Measurements from ENCODE around the gene NUBP2.

The NUBP2 gene

DNA sequence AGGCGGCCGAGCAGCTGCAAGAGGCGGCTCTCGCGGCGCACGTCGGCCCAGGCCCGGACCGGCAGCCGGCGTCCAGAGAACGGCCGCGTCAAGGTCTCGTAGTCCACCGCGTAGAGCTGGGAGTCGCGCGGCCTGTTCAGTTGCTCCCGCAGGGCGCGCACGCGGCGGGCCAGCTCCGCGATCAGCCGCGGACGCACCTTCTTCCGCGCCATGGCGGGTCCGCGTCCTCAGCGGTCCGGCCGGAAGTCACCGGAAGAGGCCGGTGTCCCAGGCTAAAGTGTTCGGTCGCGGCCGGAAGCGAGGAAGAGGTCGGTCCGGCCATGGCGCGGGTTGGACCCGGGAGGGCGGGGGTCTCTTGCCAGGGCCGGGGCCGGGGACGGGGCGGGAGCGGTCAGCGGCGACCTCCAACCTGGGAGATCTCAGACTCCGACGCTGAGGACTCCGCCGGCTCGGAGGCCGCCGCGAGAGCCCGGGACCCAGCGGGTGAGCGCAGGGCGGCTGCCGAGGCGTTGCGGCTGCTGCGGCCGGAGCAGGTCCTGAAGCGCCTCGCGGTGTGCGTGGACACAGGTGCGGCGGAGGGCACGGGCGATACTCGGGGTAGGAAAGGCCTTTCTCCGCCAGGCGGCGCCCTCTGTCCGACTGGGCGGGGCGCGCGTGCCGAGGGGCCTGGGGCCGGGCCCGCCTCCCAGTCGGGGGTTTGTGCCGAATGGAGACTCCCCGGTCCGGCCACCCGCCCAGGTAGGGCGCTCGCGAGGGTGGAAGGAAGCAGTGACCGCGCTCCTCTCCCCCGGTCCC lies 9.7 kb upstream of the NUBP2 start, which contains the start of gene MRPS34:
MRPS34 (minus strand) TSS at position 227 of the 795 bp plus-strand sequence; CDS start at position 212, 15 bp downstream.
- DNase-seq, result peak; percentile 76

GRCh38 chr16:1773703-1774447 lies 8.9 kb upstream of the NUBP2 start:
- no peak for DNase-seq

GRCh38 chr16:1774448-1774780 lies 8.3 kb upstream of the NUBP2 start:
- DNase-seq, result no peak

GRCh38 chr16:1775006-1775845 lies 7.5 kb upstream of the NUBP2 start:
- DNase-seq, result no peak

DNA sequence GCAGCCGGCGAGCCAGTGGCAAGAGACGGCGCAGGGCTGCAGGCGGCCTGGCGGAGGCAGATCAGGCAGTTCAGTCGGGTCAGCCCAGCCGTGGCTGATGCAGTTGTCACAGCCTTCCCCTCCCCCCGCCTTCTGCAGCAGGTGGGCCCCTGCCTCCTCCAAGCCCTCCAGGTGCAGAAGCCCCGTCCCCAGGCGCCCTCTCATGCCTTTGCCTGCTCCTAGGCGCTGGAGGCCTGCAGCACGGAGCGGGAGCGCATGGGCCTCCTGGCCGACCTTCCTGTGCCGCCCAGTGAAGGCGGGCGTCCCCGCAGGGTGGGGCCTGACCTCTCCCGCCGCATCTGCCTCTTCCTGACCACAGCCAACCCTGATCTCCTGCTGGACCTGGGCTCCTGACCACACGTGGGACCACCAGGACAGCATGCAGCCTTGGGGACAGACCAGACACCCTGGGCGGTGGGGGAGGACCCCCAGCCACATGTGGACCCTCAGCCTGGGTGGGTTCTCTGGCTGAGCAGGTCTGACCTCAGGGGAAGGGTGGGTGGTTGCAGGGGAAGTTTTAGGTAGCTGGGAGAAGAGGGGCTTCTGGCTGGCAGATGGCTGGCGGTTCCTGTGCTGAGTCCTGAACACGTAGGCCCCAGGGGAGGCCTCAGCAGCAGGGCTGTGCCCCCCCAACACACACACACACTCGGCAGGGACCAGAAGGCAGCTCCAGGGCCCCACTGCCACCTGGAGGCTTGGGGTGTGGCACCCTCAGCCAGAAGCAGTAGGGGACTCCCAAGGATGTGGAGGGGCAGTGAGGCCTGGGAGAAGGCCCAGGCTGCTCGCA lies 6.7 kb upstream of the NUBP2 start:
- DNase-seq, result no peak

GRCh38 chr16:1776672-1776955 lies 6.1 kb upstream of the NUBP2 start:
- DNase-seq, result no peak

- no peak for DNase-seq
These were observed 5.8 kb upstream of the NUBP2 start for GRCh38 chr16:1776991-1777374.

DNA sequence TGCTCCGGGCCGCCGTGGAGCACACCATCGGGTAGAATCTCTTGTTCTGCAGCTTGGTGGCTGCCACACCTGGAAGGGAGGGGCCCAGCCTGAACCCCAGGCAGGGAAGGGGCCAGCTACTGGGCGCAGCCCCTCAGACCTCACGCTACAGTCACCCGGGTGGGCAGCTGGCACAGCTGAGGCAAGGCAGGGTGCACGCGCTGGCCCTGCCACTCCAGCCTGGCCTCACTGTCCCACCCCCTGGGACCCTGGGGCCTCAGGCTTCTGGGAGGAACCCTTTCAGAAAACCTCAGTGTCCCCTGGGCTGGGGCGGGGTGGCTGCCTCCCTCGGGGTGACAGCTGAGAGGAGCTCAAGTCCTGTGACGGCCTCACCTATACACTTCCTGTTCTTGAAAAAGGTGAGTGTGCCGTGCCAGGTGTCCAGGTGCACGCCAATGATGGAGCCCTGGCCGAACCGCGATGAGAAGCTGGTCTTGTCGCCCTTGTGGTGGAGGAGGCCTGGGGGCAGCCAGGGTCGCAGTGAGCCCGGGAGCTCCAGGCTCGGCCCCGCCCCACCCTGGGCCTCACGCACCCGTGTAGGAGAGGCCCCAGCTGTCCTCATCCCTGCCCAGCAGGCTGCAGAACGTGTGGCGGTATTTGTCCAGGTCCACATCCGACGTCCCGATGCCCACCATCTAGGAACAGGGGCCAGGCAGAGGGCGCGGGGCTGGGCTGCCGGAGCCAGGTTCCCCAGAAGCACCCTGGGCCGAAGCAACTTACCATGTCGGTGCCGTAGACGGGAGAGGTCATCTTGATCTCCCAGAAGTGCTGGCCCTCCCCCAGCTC lies 5.2 kb upstream of the NUBP2 start:
- no peak for DNase-seq

DNA sequence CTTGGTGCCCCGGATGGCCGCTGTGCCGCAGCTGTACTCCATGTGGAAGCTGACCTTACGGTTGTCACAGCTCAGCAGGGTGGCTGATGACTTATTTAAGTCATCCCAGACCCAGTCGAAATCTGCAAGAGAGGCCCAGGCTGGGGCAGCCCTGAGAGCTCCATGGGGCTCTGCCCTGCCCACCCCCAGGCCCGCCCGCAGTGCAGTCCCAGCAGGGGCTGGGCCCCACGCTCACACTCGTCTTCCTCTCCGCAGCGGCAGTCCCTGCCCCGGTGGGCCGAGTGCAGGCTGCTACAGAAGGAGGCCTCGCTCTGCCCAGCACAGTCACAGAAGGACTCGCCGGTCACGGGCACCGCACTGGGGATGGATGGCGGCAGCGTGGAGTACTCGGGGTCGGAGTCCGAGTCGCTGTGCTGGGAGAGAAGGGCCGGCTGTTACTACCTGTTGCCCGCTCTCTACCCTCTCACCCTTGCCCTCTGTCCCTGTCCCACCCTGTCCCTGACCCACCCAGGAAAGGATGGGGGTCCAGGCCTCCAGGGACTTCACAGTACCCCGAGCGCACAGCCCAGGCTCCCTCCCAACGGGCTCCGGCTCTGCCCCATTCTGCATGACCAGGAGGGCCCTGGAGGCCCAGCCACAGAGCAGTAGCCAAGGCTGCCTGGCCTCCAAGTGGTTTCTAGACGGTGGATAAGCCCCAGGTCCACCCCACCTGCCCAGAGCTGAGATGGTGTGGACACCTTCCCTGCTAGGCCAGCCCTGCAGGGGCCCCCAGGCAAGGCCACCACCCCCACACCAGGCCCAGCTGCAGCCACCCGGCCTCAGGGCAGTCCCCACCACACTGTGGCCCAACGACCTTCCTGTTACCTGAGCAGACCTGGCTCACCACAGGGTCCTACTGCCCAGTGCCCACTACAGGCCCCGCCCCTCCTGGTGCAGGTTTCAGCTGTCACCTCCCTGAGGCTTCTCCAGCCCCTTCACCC lies 4.3 kb upstream of the NUBP2 start:
- DNase-seq, result no peak

DNA sequence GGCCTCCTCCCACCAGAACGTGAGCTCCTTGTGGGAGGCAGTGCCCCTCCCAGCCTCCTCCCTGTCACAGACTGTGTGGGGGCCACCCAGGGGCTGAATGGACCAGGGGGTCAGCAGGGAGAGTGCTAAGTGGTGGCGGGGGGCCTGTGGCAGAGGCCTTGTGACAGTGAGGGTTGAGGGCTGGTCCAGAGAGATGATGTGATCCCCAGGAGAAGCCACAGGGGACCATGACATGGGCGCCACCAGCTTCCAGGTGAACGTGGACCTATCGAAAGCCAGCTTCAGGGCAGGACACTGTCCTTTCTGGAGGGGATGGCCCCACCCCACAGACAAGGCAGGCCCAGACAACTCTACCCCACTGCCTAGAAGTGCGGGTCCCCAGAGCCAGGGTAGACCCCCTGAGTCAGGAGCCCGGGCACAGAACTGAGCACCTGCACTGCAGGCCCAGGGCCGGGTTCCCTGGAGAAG lies 3.5 kb upstream of the NUBP2 start:
- DNase-seq, result no peak

- DNase-seq, result no peak
These were observed 2.8 kb upstream of the NUBP2 start for GRCh38 chr16:1779741-1780676.

DNA sequence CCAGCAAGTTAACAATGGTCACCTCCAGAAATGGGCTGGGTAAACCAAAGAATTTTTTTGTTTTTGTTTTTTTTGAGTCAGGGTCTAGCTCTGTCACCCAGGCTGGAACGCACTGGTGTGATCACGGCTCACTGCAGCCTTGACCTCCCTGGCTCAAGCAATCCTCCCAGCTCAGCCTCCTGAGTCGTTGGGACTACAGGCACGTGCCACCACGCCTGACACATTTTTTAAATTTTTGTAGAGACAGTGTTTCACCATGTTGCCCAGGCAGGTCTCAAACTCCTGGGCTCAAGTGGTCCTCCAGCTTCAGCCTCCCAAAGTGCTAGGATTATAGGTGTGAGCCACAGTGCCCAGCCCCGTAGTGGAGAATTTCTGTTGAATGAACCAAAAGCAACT lies 2.1 kb upstream of the NUBP2 start:
- no peak for DNase-seq

DNA sequence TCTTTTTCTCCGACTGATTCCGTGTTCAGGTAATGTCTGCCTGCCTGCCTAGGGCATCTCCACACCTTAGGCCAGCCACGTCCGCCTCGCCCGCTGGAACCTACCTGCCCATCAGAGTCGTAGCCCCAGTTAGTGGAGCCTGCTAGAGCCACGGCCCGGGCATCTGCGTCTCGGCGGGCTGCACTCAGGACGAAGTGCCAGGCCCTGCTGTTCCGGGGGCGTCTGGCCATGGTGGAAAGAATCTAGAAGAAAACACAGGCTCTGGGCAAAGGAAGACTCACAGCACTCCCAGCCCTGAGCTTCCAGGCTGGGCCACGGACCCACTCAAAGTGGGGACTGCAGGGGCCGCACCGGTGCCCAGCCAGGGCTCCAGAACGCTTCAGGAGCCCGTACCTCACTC lies 1.5 kb upstream of the NUBP2 start:
- DNase-seq, result no peak

- DNase-seq, result no peak
These were observed 877 bp upstream of the NUBP2 start for GRCh38 chr16:1781758-1782407.

DNA sequence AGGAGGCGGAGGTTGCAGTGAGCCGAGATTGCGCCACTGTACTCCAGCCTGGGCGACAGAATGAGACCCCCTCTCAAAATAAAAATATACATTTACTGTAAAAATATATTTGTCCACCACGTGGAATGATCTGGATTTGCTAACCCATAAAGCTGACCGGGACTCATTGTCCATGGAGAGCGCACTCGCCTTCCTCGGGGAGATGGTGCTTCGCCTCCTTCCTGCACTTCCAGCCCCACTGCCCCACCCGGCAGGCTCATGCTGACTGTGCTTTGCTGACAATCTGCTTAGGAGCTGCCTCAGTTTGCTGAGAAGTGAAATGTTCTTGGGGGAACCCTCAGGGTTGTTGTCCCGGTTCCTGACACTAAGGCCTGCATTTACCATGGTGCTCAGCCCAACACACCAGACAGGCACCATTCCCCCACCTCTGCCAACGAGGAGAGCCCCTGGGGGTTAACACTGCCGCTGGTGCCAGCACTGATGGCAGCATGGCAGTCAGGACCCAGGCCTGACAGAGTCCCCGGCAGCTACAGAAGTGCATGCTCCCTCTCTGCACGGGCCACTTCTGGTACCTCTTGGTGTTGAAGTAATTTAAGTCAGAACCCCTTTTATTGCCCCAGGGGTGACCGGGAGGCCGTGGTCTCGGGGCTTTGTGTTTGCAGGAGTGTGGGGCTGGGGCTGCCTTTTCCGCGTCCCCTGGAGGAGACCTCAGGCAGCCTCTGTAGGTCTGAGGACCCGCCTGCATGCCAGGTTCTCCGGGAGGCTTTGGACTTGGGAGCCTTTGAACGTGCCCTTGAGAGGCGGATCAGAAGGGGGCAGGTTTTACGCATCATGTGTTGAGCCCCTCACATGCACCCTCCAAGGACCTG lies 2.5 kb downstream of the NUBP2 start:
- DNase-seq, result no peak

GRCh38 chr16:1785846-1786170 lies 3.0 kb downstream of the NUBP2 start:
- no peak for DNase-seq

- no peak for DNase-seq
These were observed 3.7 kb downstream of the NUBP2 start for GRCh38 chr16:1786242-1787055.

Measured in CD4-positive, alpha-beta T cell treated with Interleukin-4 for 4 hours (primary cell).